Stimulated activated CD8-positive, alpha-beta memory T cell treated with anti-CD3 and anti-CD28 coated beads, Interleukin-12 subunit alpha, Interleukin-12 subunit beta, amount 100 ng/mL, for 4 hours (primary cell): Measurements from ENCODE around the gene CHMP2A.
A peak's percentile ranks its signal among the peaks of the same experiment; 100 is the strongest.

Source experiments
- DNase-seq: peaks from one replicate; pipeline ENCODE4 v3.0.0-alpha.2; 2020; ENCODE audit warnings: low read depth

The CHMP2A gene

DNA sequence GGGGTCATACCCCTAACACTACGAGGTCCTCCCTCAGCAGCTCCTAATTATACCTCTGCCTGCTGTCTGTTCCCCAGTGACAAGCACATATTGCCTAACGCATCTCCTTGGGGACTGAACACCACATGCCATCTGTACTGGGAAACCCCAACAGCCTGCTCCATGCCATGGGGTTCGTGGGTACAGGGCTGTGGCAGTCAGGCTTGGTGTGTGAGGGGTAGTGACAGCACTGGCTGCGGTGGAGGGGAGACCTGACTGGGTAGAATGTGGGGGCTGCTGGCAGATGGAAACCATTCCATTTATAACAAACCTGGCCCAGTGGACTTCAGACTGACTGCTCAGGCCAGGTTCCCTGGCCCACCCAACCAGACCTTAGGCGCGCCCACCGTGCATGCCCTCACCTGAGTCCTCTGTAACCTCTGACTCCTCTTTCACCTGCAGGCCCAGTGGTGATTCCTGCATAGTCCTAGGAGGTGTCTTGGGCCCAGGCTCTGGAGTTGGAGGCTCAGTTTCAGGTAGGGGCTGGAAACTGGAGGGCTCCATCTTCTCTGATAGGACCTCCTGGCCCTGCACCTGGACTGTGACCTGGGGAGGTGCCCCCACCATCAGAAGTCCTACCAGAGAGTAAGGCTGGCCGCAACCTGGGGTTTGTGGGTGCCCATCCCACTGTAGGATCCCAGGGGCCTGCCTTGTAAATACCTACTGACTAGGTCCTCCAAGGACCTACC, 15.2 kb upstream of the CHMP2A start:
- DNase-seq, result no peak

DNA sequence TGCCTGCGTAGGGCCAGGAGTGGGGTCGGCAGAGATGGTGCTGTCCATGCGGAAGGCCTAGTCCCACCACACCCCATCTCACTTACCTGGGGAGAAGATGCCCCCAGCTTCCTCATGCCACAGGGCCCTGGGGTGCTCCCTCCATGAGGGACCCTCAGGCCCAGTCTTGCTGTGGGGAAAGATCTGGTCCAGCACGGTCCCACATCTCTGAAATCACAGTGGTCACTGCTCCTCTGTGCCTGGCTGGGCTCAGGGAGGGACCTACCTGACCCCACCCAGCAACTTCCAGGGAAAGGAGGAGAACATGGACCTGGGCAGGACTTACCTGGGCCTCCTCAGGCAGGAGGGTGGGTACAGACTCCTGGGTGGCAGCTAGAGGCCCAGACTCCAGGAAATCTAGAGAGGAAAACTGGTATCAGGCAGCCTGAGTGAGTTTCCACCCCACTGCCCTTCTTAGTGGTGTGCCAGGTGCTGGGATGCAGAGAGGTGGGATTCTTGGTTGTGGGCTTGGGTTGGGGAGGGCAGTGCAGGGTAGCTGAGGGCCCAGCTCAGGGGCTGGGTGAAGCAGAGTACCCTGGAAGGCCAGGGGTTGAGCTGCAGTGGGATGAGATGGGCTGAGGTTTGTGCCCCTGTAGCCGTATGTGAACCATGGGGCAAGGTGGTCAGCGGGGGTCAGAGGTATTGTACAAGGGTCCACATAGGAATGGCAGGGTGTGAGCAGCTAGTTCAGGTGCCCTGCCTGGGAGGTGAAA, 14.5 kb upstream of the CHMP2A start:
- no peak for DNase-seq

DNA sequence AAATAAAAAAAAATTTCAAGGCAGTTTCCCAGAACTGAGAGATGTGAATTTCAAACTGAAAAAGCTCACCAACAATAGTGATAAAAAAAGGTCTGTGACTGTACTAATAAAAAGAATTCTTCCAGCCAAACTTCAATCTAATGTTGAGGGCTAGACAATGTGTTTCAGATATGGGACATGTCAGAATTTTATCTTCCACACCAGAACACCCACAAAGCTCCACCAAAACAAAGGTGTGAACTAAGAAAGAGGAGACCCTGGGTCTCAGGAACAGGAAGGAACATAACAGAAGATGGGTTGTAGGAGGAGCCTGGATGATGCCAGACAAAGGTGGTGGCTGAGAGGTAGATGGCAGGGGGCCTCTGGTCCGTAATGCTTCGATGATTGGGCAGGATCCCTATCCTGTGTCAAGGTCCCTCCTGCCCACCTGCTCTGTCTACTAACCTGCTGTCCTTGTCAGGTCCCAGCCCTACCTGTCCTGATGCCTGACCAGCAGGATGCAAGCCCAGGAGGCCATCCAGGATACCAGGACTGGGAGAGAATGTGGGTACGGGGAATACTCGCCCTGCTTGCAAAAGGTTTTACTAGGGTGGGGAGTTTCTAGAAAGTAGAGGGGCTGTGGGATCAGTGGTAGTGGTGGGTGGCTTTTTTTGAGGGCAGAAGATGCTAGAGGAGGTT, 13.7 kb upstream of the CHMP2A start:
- DNase-seq, result no peak

DNA sequence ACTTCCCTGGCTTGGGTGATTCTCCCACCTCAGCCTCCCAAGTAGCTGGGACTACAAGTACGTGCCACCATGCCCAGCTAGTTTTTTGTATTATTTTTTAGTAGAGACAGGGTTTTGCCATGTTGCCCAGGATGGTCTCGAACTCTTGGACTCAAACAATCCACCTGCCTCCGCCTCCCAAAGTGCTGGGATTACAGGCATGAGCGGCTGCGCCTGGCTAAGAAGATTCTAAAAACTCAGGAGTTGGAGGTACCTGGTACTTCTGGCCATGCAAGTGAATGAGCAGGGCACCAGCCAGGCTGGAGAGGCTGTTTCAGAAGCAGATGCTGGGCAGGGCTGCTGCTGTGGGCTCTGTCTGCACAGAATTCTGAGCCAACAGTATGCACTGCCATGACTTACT, 12.1 kb upstream of the CHMP2A start:
- DNase-seq, result no peak

DNA sequence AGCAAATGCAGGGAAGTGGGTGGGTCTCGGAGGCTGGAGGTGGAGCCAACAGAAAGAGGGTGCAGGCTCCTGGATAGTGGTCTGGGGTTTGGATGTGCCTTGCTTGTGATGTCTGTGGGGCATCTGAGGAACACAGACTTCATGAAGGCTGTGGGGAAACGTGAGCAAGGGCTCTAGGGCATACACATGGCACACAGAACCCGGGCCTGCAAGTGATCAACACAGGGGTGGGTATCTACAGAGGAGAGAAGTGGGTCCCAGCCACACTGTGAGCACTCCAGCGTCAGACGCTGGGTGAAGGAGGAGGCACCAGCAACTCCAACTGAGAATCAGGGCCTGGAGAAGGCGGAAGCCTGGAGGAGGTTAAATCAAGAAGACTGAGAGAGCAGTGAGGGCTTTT, 8.9 kb upstream of the CHMP2A start:
- DNase-seq, result no peak

DNA sequence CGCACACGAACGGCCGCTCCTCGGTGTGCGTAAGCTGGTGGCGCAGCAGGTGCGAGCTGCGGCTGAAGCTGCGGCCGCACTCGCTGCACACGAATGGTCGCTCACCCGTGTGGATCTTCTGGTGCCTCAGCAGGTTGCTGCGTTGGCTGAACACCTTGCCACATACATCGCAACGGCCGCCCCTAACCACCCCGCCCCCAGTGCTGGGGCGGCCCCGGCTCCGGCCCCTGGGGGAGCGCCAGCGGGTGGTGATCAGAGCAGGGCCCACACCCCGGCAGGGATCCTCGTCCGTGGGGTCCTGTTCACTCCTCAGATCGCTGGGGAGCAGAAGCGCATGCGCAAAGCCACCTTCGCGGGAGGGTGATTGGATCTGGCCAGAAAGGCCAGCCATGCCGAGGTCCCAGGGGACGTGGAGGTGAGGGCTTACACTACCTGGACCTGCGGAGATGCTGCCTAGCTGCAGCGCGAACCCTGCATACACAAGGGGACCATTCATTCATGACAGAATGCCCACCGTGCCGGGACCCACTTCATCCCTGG, 8.2 kb upstream of the CHMP2A start:
- no peak for DNase-seq

DNA sequence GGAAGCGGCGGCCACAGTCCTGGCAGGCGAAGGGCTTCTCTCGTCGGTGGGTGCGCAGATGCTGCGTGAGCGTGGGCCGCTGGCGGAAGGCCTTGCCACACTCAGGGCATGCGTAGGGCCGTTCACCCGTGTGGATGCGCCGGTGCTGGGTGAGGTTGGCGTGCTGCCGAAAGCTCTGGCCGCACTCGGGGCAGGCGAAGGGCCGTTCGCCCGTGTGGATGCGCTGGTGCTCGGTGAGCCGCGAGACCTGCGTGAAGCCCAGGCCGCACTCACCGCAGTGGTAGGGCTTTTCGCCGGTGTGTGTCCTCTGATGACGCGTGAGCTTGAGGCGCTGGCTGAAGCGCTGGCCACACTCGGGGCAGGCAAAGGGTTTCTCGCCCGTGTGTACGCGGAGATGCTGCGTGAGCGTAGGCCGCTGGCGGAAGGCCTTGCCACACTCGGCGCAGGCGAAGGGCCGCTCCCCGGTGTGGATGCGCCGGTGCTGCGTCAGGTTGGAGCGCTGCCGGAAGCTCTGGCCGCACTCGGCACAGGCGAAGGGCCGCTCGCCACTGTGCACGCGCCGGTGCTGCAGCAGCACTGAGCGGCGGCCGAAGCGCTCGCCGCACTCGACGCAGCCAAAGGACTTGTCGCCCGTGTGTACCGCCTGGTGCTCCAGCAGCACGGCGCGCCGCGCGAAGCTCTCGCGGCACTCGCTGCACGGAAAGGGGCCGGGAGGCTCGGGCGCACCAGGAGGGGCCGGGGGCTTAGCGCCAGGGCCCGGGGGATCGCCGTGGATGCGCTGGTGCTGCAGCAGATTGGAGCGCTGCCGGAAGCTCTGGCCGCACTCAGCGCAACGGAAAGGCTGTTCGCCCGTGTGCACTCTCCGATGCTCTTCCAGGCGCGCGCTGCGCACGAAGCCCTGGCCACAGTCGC, 7.5 kb upstream of the CHMP2A start:
- no peak for DNase-seq

DNA sequence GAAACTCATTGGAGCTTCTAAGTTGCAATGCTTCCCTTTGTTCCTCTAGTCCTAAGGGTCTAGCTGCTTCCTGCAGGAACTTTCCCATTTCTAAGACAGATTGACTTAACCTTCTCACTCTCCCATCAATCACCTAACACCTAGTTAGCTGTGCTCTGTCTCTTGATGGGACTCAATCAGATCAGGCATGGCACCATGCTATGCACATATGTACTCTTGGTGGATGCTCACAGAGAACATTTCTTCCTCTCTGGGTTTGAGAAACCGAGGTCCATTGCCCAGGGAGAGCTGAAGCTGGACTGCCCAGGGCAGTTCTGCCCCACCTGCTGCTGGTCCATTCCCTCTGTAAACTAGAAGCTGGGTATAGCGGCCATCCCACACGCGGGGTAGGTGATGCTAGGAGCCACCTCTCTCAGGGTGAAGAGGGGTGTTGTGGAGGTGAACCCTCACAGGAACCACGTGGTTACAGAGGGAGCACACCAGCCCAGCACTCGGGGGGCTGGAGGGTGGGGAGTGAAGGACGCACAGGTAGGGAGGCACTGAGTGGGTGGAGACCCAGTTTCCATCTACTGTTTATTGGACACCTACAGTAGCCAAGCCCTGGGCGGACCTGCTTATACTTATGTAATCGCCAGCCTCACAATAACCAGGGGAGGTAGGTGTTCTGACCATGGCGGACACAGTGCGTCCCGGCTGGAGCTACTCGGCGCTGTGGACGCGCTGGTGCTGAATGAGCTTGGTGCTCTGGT, 6.6 kb upstream of the CHMP2A start:
- no peak for DNase-seq

DNA sequence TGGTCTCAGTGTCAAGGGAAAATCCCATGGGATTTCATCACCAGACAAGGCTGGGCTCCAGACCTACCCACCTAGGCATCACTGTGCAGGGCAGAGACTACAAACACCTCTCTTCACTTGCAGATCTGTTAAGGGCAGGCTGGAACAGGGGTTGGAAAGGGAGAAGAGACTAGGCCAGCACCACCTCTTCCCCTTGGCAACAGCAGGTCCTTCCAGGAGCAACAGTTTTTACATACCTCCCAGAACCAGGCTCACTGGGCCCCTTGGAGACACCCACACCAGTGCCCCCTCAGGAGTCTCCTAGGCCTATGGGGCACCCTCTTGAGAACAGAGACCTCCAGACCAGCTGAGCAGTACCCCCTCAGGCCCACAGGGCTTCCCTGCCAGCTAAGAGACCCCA, 6.0 kb upstream of the CHMP2A start:
- DNase-seq, result no peak

DNA sequence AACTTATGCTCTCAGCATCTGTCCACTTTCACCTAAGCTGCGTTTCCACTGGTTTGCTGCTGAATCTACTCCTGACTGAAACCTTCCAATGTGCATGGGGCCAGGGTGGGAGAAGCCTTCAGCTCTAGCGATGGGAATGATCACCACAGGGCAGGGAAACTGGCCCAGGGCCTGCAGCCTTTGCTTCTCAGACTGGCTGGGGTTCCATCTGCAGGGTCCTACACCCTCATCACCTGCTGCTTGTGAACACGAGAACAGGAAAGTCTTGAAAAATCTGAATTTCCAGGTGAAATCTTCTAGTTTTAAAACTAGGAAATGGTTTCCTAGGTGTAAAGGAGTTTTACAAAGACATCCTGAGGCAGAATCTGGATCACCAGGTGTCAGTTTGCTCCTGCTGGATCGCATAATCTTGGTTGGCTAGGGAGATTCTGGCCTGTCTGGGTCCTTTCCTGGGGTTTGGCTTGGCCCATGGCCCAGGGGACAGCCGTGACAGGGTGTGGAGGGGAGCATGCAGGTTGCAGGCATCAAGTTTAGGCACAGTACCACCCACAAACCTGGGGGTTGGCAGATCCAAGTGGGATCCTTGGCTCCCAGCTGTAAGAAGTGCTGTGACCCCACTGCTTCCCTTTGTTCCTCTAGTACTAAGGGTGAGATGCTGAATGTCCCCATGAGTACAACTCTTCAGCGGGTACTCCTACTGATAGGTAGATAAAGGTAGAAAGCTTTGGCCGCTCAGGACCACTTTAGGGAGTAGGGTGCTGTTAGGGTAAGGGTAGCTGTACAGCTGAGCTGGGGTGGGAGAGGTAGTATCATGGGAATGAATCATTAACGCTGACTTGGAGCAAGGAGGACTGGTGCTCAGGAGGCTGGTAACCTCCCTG, 5.3 kb upstream of the CHMP2A start:
- DNase-seq, result no peak

DNA sequence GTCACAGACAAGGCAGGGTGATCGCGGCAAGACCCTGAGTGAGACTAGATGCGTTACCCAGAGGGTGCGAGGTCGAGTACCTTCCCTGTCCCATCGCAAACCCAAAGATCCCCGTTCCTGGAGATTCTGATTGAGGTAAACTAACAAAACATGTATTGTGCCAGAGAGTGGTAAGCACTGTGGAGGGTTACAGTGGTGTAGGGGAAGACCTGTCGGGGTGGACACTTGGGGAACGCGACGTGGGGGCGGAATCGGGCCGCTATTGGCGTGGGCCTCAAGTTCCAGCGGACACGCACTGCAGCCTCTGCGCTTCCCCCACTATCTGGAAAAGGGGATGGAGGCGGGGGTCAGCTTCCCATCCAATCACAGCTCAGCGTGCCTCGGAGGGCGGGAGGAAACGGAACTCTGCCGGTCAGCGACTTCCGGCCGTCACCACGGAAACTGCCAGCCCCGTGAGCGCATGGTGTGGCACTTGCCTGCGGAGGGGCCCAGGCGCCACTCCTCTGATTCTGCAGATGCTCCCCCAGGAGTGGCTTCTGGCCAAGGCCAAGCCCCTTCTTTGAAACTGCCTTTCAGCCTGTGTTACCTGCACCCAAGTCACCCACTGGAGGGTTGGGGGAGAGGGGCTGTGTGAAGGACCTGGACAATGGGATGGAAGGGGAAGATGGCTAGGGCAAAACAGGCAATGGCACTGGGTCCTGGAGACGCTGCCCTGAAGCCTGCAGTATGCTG, 4.5 kb upstream of the CHMP2A start:
- peak; percentile 54 for DNase-seq

DNA sequence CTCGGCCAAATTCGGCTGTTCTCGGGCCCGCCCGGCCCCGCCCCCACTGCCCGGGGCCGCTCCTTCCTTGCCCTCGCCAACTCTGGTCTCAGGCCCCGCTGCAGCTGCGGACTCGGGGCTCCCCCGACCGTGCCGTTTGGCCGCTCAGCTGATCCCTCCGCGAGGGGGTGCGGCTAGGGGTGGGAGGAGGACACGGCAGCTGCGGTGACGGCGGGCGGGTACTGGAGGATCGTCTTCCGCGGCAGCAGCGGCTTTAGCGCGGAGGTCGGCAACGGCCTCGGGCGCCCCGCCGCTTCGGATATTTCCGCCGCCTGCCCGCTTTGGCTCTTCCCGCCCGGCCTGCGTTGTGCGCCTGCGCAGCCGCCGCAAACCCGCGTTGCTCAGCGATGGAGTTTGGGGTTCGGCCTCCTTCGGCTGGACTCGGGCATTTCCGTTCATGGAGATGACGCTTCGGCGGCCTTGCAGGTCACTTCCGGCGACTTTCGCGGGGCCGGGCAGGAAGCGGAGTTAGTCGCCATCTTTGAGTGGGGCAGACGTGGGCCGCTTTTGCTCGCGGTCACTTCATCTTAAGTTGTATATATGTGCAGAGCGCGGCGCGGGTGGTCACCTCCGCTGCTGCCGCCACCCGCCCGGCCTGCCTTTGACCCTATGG, 3.8 kb upstream of the CHMP2A start:
- peak; percentile 99 for DNase-seq

DNA sequence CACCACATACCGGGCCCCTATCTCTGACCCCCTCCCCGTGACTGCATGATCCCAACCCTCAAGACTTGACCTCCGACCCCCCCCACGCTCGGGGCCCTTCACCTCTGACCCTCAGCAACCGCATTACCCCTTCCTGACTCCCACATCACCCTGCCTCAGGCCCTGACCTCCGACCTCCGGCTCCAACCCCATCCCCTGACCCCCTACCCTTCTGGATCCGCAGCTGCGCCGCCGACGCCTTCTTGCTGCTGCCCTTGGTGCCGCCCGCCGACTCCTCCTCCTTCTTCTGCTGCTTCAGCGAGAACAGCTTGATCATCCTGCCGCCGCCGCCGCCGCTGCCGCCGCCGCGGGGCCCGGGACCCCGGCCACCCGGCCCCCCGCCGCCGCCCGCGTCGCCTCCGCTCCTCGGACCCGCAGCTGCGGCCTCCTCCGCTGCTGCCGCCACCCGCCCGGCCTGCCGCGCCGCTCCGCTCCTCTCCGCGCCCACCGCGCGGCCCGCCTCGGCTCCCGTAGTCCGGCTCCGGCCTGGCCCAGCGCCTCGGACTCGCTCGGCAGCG, 3.2 kb upstream of the CHMP2A start, which contains the start of gene UBE2M:
UBE2M (minus strand) TSS at position 546 of the 557 bp plus-strand sequence; CDS start at position 316, 230 bp downstream.
- no peak for DNase-seq

DNA sequence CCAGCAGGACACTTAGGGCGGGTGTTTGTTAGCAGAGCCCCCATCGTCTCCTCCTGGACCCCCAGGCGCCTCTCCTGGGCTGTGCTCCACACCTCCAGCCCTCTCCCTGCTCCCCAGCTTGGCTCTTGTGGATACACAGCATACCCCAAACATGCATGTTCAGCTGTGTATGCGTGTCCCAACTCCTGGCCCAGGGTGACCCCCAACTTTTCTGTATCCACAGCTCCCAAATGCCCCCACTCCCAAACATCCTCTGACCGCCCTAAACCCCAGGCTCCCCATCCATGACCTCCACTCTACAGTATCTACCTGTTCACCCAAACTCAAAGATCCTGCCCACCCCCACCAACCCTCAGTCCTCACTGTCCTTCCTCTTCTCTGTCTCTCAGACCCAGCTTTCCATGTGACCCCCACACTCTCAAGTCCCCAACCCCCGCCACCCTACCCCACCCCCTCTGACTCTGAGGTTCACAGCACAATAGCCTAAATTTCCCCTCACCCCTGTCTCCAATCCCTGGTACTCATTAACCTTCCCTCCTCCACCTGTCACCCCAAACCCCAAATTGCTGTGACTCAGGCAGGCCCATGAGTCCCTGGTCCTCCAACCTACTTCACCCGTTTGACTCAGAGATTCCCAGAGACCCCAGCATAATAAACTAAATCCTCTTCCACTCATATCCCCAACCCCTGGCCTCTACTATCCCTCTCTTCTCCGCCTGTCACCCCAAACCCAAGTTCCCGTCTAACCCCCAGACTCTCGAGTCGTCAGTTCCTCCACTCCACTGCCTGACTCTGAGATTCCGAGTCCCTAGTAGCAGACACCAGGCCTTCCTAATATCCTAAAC, 2.5 kb upstream of the CHMP2A start:
- DNase-seq, result no peak

DNA sequence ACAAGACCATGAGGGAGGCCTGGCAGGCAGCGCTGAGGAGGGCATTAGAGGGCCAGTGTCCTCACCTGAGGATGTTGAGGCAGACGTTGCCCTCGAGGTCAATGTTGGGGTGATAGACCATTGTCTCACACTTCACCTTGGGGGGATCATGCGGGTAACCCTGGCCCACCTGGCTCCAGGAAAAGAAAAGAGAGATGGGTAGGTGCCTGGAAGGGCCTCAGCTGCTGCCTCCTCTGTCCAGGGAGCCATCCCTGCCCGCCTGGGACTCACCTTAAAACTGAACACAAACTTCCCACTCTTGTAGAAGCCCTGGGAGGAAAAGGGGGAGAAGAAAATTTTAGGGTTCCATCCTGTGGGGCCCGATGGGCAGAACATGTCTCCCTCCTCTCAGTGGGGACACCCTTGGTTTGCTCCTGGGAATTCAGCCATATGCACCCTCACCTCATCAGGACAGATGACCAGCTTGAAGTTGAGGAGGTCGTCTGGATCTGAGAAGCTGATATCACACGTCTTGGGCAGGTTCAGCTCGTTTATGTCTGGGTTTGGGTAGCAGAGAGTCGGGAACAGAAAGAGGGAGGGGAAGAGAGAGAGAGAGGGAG, 1.8 kb upstream of the CHMP2A start:
- no peak for DNase-seq

DNA sequence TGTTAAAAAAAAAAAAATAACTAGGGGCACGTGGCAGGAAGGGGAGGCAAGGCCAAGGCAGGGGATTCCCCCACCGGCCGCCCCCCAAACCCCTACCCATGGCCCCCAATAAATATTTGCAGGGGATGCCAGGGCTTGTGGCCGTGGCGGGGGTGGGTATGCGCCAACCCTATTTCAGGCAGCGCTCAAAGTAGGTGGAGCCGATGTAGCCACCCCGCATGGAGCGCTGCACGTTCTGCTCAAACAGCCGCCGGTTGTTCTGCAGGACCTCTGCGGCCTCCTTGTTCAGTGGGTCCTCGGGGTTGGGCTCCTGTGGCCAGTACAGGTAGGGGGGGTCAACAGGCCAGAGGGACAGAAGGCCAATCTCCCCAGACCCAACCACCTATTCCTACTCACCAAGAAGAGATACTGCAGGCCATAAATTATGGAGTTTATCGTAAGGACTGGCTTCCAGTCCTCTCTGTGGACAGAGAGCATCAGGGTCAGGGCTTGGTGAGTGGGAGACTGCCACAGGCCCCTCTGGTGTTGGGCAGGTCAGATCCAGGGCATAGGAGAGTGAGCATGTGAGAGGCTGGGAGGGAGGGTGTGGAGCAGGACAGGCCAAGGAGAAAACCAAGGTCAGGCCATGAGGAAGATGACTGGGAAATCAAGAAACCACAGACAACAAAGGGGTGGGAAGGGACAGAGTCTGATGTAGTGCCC, 1.2 kb upstream of the CHMP2A start:
- no peak for DNase-seq
